ENCODE data around the gene SVOP.
"Not testable (repeated sequence)": the region's sequence is repeated elsewhere in the genome, so short reads cannot be mapped to it uniquely, and the experiment has no call there.

The SVOP gene

DNA sequence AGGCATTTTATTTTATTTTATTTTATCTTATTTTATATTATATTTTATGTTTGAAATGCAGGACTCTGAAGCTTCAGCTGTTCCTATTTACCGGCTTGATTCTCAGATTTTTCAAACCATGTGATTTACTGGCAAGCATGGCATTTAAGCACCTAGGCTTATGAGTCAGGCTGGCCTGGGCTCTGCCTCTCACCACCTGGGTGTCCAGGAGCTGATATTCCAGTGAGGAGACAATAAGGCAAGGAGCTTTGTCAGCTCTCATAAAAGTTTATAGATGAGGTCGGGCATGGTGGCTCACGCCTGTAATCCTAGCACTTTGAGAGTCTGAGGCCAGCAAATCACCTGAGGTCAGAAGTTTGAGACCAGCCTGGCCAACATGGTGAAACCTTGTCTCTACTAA lies 138.9 kb downstream of the SVOP start:
- TF ChIP-seq CTCF (IDR thresholded peaks at IDR 0.05; ENCODE audit: low read depth, low read length): no peak
- H3K4me3 ChIP-seq (ENCODE audit: low read depth, low read length): no peak overlapping the region

DNA sequence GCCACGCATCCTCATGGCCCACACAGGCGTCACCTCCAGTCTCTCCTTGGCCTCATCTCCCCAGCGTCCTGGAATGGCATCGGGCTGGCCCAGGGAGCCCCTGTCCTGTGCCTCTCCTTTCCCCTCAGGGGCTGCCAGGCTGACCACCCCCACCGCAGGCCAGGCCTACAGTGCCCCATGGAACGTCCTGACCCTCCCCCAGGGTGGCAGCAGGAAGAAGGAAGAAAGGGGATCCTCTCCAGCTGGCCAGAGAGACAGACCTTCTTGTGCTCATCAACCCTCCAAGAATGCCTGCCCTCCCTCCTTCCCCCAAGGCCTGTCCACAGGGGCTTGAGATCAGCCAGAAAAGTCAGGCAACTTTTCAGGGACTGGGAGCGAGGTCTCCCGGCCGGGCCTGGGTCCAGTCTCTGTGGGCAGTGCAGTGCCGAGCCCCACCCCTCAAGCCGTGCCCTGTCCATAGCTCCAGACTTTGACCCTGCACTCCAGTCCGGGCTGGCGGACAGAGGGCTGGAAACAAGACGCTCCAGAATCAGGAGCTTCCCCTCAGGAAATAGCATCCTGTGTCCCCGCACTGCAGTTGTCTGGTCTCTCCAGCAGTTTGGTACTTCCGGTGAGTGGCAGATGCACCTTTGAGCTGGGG lies 141.1 kb downstream of the SVOP start, which contains the start of gene DAO:
Gene DAO (plus strand): TSS at position 478 of the 640 bp plus-strand sequence. CDS start 4,915 bp downstream, outside the sequence.
- H3K4me3 ChIP-seq (ENCODE audit: low read depth, low read length): no peak within 1 kb of the TSS
- no peak for TF ChIP-seq CTCF (IDR thresholded peaks at IDR 0.05; ENCODE audit: low read depth, low read length)

DNA sequence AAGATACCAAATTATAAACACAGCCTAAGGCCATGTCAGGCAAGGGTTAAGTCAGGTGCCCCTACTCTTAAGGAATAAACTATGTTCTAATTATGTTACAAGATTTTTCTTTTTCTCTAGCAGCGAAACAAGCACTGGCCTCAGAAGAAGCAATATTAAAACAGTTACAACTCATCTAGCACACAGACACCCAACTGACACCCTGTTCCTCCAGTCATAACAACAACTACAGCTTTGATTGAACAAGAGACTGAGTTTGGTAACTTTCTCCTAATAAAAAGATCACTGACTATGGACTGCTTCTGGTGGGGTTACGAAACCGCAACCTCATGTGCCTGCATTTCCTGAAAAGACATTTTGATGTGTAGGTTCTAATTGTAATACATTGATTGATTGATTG lies 144.3 kb downstream of the SVOP start:
- H3K4me3 ChIP-seq (ENCODE audit: low read depth, low read length): no peak overlapping the region
- no peak for TF ChIP-seq CTCF (IDR thresholded peaks at IDR 0.05; ENCODE audit: low read depth, low read length)

- TF ChIP-seq CTCF (IDR thresholded peaks at IDR 0.05; ENCODE audit: low read depth, low read length): no peak
These were observed 145.0 kb downstream of the SVOP start for GRCh38 chr12:108875682-108876361.

GRCh38 chr12:108875280-108875679 lies 145.6 kb downstream of the SVOP start:
- no peak for TF ChIP-seq CTCF (IDR thresholded peaks at IDR 0.05; ENCODE audit: low read depth, low read length)
- H3K4me3 ChIP-seq (ENCODE audit: low read depth, low read length): no peak overlapping the region

More at GRCh38 chr12:108875682-108876361, 145.0 kb downstream of the SVOP start:
- no peak overlapping the region for H3K4me3 ChIP-seq (ENCODE audit: low read depth, low read length)

GRCh38 chr12:108868781-108869180 lies 152.1 kb downstream of the SVOP start:
- TF ChIP-seq CTCF (IDR thresholded peaks at IDR 0.05; ENCODE audit: low read depth, low read length): no peak

GRCh38 chr12:108866083-108866482 lies 154.8 kb downstream of the SVOP start:
- not testable (repeated sequence) for H3K4me3 ChIP-seq (ENCODE audit: low read depth, low read length)

More at GRCh38 chr12:108868781-108869180, 152.1 kb downstream of the SVOP start:
- no peak overlapping the region for H3K4me3 ChIP-seq (ENCODE audit: low read depth, low read length)
